ENCODE measurements around the gene NTM. TPM values are rescaled to one million over a fixed set of nuclear protein-coding genes. Genes with fewer than 3 reads are reported as not detected.

Gene NTM
- total RNA-seq, 1 experiment from 2014 or later = 8.6 TPM

DNA sequence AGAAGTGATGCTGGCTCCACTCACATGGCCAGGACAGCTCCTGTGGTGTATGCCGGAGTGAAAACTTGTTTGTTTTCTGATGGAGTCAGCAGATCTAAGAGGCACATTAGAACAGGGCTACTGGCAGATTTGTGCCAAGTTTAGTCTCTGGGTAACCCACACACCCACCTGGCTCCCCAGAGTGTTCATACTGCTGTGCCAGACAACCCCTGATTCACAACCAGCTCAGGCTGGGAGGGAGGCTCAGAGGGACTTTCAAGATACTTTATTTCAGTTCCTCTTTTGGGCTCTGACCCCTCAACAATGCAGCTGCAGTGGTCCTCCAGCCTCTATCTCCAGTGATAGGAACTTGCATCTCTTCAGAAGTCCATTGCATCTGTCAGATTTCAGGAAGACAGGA, 8.5 kb downstream of the NTM start:
- peaks cover 3% of the 10 kb centered on the region for H3K9me3 ChIP-seq (ENCODE audit: low read depth, low read length, poor library complexity, severe bottlenecking)
- ChIA-PET CTCF (no interaction called here), POLR2A (ENCODE audit: low non-redundant PET) (no interaction called here)
- H3K36me3 ChIP-seq (ENCODE audit: insufficient read depth, low read length, poor library complexity, severe bottlenecking) = no peaks in the 10 kb centered on the region
- H3K27me3 ChIP-seq (replicated peaks; ENCODE audit: insufficient read depth, low read depth, low read length, poor library complexity) = peaks cover 58% of the 10 kb centered on the region
- intact Hi-C loops (cut with micrococcal nuclease; ENCODE audit: unreplicated experiment) = no loop called here
- no TSS peak for BruUV-seq (replicated peaks)
- no peak for DNase-seq (ENCODE audit: low spot score)
- no peak overlapping the region for H3K27ac ChIP-seq (ENCODE audit: low read depth, low read length, poor library complexity, severe bottlenecking)
- TF ChIP-seq EZH2 (IDR thresholded peaks at IDR 0.05; ENCODE audit: borderline replicate concordance, low read depth, low read length, poor library complexity, severe bottlenecking) = no peak
- TF ChIP-seq, protein P1, sequence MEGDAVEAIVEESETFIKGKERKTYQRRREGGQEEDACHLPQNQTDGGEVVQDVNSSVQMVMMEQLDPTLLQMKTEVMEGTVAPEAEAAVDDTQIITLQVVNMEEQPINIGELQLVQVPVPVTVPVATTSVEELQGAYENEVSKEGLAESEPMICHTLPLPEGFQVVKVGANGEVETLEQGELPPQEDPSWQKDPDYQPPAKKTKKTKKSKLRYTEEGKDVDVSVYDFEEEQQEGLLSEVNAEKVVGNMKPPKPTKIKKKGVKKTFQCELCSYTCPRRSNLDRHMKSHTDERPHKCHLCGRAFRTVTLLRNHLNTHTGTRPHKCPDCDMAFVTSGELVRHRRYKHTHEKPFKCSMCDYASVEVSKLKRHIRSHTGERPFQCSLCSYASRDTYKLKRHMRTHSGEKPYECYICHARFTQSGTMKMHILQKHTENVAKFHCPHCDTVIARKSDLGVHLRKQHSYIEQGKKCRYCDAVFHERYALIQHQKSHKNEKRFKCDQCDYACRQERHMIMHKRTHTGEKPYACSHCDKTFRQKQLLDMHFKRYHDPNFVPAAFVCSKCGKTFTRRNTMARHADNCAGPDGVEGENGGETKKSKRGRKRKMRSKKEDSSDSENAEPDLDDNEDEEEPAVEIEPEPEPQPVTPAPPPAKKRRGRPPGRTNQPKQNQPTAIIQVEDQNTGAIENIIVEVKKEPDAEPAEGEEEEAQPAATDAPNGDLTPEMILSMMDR (conservative IDR thresholded peaks at IDR 0.05; ENCODE audit: low read depth, low read length) = no peak
- H3K4me1 ChIP-seq (ENCODE audit: insufficient read depth, low read length, poor library complexity, severe bottlenecking) = no peaks in the 10 kb centered on the region
- H3K4me3 ChIP-seq (ENCODE audit: low read depth, low read length, poor library complexity, severe bottlenecking) = no peak overlapping the region

DNA sequence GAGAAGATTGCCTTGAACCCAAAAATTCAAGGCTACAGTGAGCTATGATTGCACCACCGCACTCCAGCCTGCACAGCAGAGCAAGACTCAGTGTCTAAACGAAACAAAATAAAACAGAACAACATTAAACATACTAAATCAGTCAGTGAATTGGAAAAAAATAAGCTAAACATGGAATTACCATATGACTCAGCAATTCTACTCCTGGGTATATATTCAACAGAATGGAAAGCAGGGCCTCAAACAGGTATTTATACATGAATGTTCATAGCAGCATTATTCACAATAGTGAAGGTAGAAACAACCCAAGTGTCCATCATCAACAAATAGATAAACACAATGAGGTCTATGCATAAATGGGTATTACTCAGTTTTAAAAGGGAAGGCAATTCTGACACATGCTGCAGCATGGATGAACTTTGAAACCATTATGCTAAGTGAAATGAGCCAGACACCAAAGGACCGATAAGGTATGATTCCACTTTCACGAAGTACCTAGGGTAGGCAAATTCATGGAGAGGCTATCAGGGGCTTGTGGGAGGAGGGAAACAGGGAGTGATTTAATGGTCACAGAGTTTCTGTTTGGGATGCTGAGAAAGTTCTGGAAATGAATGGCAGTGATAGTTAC, 15.5 kb downstream of the NTM start:
- no peaks in the 10 kb centered on the region for H3K36me3 ChIP-seq (ENCODE audit: insufficient read depth, low read length, poor library complexity, severe bottlenecking)
- intact Hi-C loops (cut with micrococcal nuclease; ENCODE audit: unreplicated experiment) = no loop called here
- no peaks in the 10 kb centered on the region for H3K4me1 ChIP-seq (ENCODE audit: insufficient read depth, low read length, poor library complexity, severe bottlenecking)
- no peak overlapping the region for H3K4me3 ChIP-seq (ENCODE audit: low read depth, low read length, poor library complexity, severe bottlenecking)
- DNase-seq (ENCODE audit: low spot score) = no peak
- H3K27me3 ChIP-seq (replicated peaks; ENCODE audit: insufficient read depth, low read depth, low read length, poor library complexity) = peaks cover 57% of the 10 kb centered on the region
- no TSS peak for BruUV-seq (replicated peaks)
- no peaks in the 10 kb centered on the region for H3K9me3 ChIP-seq (ENCODE audit: low read depth, low read length, poor library complexity, severe bottlenecking)
- CTCF ChIA-PET = no interaction called here
- no peak for TF ChIP-seq EZH2 (IDR thresholded peaks at IDR 0.05; ENCODE audit: borderline replicate concordance, low read depth, low read length, poor library complexity, severe bottlenecking)
- TF ChIP-seq, protein P1 (conservative IDR thresholded peaks at IDR 0.05; ENCODE audit: low read depth, low read length) = no peak
- POLR2A ChIA-PET (ENCODE audit: low non-redundant PET) = no interaction called here
- no peak overlapping the region for H3K27ac ChIP-seq (ENCODE audit: low read depth, low read length, poor library complexity, severe bottlenecking)

DNA sequence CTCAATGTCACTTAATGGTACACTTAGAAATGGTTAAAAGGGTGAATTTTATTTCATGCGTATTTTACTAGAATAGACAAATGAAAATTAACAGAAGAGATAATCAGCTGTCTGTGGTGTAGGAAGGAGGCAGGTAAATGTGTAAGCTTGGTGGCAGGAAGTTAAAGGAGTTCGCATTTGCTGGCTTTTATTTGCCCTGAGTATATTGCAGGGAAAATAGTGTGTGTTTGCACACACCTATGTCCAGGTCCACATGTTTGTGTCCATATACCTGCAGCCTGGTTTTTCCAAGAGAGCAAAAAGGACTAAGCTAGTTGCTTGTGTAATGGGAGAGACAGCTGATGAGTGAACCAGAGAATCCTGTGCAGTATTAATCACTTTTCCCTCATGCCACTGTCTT, 16.0 kb downstream of the NTM start:
- ChIA-PET POLR2A (ENCODE audit: low non-redundant PET) (no interaction called here), CTCF (no interaction called here)
- intact Hi-C loops (cut with micrococcal nuclease; ENCODE audit: unreplicated experiment) = no loop called here

More for the DNA sequence above, 16.0 kb downstream of the NTM start:
- peaks cover 56% of the 10 kb centered on the region for H3K27me3 ChIP-seq (replicated peaks; ENCODE audit: insufficient read depth, low read depth, low read length, poor library complexity)
- no peak for DNase-seq (ENCODE audit: low spot score)
- no peak overlapping the region for H3K4me3 ChIP-seq (ENCODE audit: low read depth, low read length, poor library complexity, severe bottlenecking)
- H3K36me3 ChIP-seq (ENCODE audit: insufficient read depth, low read length, poor library complexity, severe bottlenecking) = no peaks in the 10 kb centered on the region
- no TSS peak for BruUV-seq (replicated peaks)
- TF ChIP-seq, protein P1 (conservative IDR thresholded peaks at IDR 0.05; ENCODE audit: low read depth, low read length) = no peak
- no peak for TF ChIP-seq EZH2 (IDR thresholded peaks at IDR 0.05; ENCODE audit: borderline replicate concordance, low read depth, low read length, poor library complexity, severe bottlenecking)
- H3K9me3 ChIP-seq (ENCODE audit: low read depth, low read length, poor library complexity, severe bottlenecking) = no peaks in the 10 kb centered on the region
- H3K27ac ChIP-seq (ENCODE audit: low read depth, low read length, poor library complexity, severe bottlenecking) = no peak overlapping the region
- H3K4me1 ChIP-seq (ENCODE audit: insufficient read depth, low read length, poor library complexity, severe bottlenecking) = no peaks in the 10 kb centered on the region
